MM.1S (cell line): ENCODE data around the gene GALNT15.

Experiments
- CTCF ChIP-seq: fragments of 300-600 bp; sonication (generic); IDR thresholded peaks from 2 replicates; pipeline ENCODE4 v1.5.1; 2016; ENCODE audit warnings: antibody characterized with exemption, low read length, mixed read lengths
- EZH2 ChIP-seq: fragments of 300-600 bp; sonication (generic); optimal IDR thresholded peaks from 2 replicates; pipeline ENCODE3; 2017; ENCODE audit warnings: low read depth, mild to moderate bottlenecking, antibody characterized with exemption, low read length, mixed read lengths
- EZH2phosphoT487 ChIP-seq: fragments of 300-600 bp; sonication (generic); IDR thresholded peaks from 2 replicates; pipeline ENCODE4 v1.6.1; 2018; ENCODE audit warnings: antibody characterized with exemption, low read length

- no peak for TF ChIP-seq CTCF
- no peak for TF ChIP-seq EZH2
- TF ChIP-seq EZH2phosphoT487 = no peak
Observed at GRCh38 chr3:16272588-16272987, 98.1 kb downstream of the GALNT15 start.
